Immature natural killer cell (primary cell): Measurements from ENCODE around the gene ZBTB49. TPM values are rescaled to one million over a fixed set of nuclear protein-coding genes. Genes with fewer than 3 reads are reported as not detected.

Experiments used
- DNase-seq, 3 donors: peaks; one replicate each; pipeline ENCODE4 v3.0.0; 2022; ENCODE audit warnings: mixed read lengths in 1 of 3
- H3K27ac Mint-ChIP-seq, 6 donors: one replicate each; pipeline ENCODE4 v1.8.0; 2020; ENCODE audit warnings: mixed read lengths in 6 of 6, mild to moderate bottlenecking in 5 of 6, inconsistent platforms in 4 of 6, moderate library complexity in 3 of 6
- H3K27me3 Mint-ChIP-seq, 3 donors: one replicate each; pipeline ENCODE4 v1.8.0; 2020 to 2021; ENCODE audit warnings: low read depth in 3 of 3, mild to moderate bottlenecking in 3 of 3, mixed read lengths in 3 of 3, moderate library complexity in 3 of 3, inconsistent platforms in 1 of 3
- H3K36me3 Mint-ChIP-seq, 3 donors: one replicate each; pipeline ENCODE4 v1.8.0; 2020; ENCODE audit warnings: mixed read lengths in 3 of 3, inconsistent platforms in 2 of 3, mild to moderate bottlenecking in 2 of 3
- H3K4me1 Mint-ChIP-seq, 2 donors: one replicate each; pipeline ENCODE4 v1.8.0; 2020; ENCODE audit warnings: inconsistent platforms in 2 of 2, mild to moderate bottlenecking in 2 of 2, mixed read lengths in 2 of 2, moderate library complexity in 1 of 2
- H3K4me3 Mint-ChIP-seq, 5 donors: one replicate each; pipeline ENCODE4 v1.8.0; 2020; ENCODE audit warnings: mild to moderate bottlenecking in 5 of 5, mixed read lengths in 5 of 5, inconsistent platforms in 3 of 5, moderate library complexity in 3 of 5
- H3K9me3 Mint-ChIP-seq, 6 donors: one replicate each; pipeline ENCODE4 v1.8.0; 2020; ENCODE audit warnings: mild to moderate bottlenecking in 6 of 6, mixed read lengths in 6 of 6, inconsistent platforms in 4 of 6, moderate library complexity in 3 of 6
- polyA plus RNA-seq, 3 donors: library from polyadenylated mRNA; unstranded; fragments of 300-500 nt; fragmentation: Illumina TruSeq; gene quantifications; one replicate each; pipeline ENCODE4 v1.2.3, GENCODE V29; 2021

ZBTB49 gene
- polyA plus RNA-seq, 3 donors from 2014 or later, result 3.2 to 6.9 (median 4.6) TPM

- Mint-ChIP-seq H3K27ac (peak overlapping the region in 5 of 6 donors; percentile 58 to 83 (median 77)), H3K4me3 (peak overlapping the region in 1 of 5 donors; percentile 17), H3K27me3 (peaks cover 2 to 4% (median 3%) of the 10 kb centered on the region in 3 donors), H3K4me1 (peaks cover 13 to 38% of the 10 kb centered on the region in 2 donors), H3K9me3 (peaks cover 0 to 2% (median 0%) of the 10 kb centered on the region in 6 donors), H3K36me3 (no peaks in the 10 kb centered on the region)
- peak; percentile 63 to 74 (median 67) for DNase-seq
Observed at GRCh38 chr4:4260185-4260751, 29.8 kb upstream of the ZBTB49 start.

- Mint-ChIP-seq H3K4me3 (peak overlapping the region; percentile 31 to 80 (median 65)), H3K36me3 (peaks cover 16 to 29% (median 23%) of the 10 kb centered on the region in 3 donors), H3K4me1 (peaks cover 63 to 79% of the 10 kb centered on the region in 2 donors)
Observed at GRCh38 chr4:4267981-4268380, 22.1 kb upstream of the ZBTB49 start.

DNA sequence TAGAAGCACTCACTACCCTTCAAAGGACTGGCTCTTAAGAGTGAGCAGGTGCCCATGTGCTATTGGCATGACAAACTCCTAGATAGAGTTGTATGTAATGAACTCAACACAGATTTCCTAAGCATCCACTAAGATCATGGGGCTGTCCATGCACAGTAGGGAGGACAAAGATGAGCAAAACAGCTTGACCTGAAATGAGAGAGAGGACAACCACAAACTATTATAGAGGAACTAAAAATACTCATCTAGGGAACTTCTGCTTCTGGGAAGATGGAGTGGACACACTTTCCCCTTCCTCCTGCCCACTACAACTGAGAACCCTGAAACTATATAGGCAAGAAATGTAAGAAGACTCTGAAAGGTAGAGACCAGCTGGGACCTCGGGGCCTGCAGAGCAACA lies 21.3 kb upstream of the ZBTB49 start:
- peak overlapping the region; percentile 74 to 87 (median 83) for H3K4me3 Mint-ChIP-seq
- H3K27me3 Mint-ChIP-seq, result peaks cover 5 to 21% (median 16%) of the 10 kb centered on the region in 3 donors
- H3K36me3 Mint-ChIP-seq, result peaks cover 22 to 37% (median 24%) of the 10 kb centered on the region in 3 donors
- H3K9me3 Mint-ChIP-seq, result no peaks in the 10 kb centered on the region
- peaks cover 63 to 74% of the 10 kb centered on the region in 2 donors for H3K4me1 Mint-ChIP-seq
- H3K27ac Mint-ChIP-seq, result peak overlapping the region; percentile 96 to 99 (median 97)
- no peak for DNase-seq

More at GRCh38 chr4:4267981-4268380, 22.1 kb upstream of the ZBTB49 start:
- no peak for DNase-seq
- Mint-ChIP-seq H3K9me3 (no peaks in the 10 kb centered on the region), H3K27me3 (peaks cover 5 to 21% (median 18%) of the 10 kb centered on the region in 3 donors), H3K27ac (peak overlapping the region; percentile 96 to 99 (median 97))

DNA sequence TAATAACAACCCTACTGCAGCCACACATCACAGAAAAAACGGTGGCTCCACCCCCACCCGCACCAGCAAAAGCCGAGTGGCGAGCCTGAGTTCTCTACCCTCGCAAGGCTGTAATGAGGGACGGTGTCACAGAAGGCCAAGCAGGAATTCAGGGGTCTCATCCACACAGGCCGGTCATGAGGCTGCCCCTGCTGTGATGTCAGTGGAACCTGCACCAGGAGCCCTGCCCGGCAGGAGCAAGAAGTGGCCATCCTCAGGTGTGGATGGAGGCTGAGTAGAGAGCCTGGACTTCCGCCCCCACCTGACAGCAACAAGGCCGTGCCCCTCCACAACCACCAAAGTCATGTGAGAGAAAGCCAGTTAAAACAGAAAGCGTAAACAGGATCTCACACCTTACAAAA lies 20.7 kb upstream of the ZBTB49 start:
- peak overlapping the region; percentile 74 to 87 (median 83) for H3K4me3 Mint-ChIP-seq
- H3K27me3 Mint-ChIP-seq, result peaks cover 5 to 21% (median 16%) of the 10 kb centered on the region in 3 donors
- peaks cover 65 to 71% of the 10 kb centered on the region in 2 donors for H3K4me1 Mint-ChIP-seq
- no peaks in the 10 kb centered on the region for H3K9me3 Mint-ChIP-seq
- H3K36me3 Mint-ChIP-seq, result peaks cover 25 to 40% (median 27%) of the 10 kb centered on the region in 3 donors
- DNase-seq, result peak; percentile 82 to 86 (median 83)
- H3K27ac Mint-ChIP-seq, result peak overlapping the region; percentile 96 to 99 (median 97)

- H3K27me3 Mint-ChIP-seq, result peaks cover 5 to 21% (median 16%) of the 10 kb centered on the region in 3 donors
- peak; percentile 74 to 82 (median 77) for DNase-seq
- H3K36me3 Mint-ChIP-seq, result peaks cover 30 to 45% (median 33%) of the 10 kb centered on the region in 3 donors
- no peaks in the 10 kb centered on the region for H3K9me3 Mint-ChIP-seq
- H3K27ac Mint-ChIP-seq, result peak overlapping the region; percentile 96 to 99 (median 97)
- peaks cover 66 to 69% of the 10 kb centered on the region in 2 donors for H3K4me1 Mint-ChIP-seq
- peak overlapping the region; percentile 74 to 87 (median 83) for H3K4me3 Mint-ChIP-seq
Observed at GRCh38 chr4:4269856-4270255, 20.2 kb upstream of the ZBTB49 start.

- H3K4me3 Mint-ChIP-seq, result peak overlapping the region; percentile 44 to 87 (median 76)
- no peaks in the 10 kb centered on the region for H3K9me3 Mint-ChIP-seq
- peaks cover 32 to 50% (median 36%) of the 10 kb centered on the region in 3 donors for H3K36me3 Mint-ChIP-seq
- H3K27ac Mint-ChIP-seq, result peak overlapping the region; percentile 96 to 99 (median 97)
- peaks cover 61 to 69% of the 10 kb centered on the region in 2 donors for H3K4me1 Mint-ChIP-seq
- peak; percentile 29 to 48 (median 37) for DNase-seq
- peaks cover 5 to 21% (median 16%) of the 10 kb centered on the region in 3 donors for H3K27me3 Mint-ChIP-seq
Observed at GRCh38 chr4:4270529-4270928, 19.5 kb upstream of the ZBTB49 start.

- H3K9me3 Mint-ChIP-seq, result no peaks in the 10 kb centered on the region
- peak overlapping the region; percentile 85 to 99 (median 96) for H3K27ac Mint-ChIP-seq
- H3K36me3 Mint-ChIP-seq, result peaks cover 32 to 57% (median 40%) of the 10 kb centered on the region in 3 donors
- H3K27me3 Mint-ChIP-seq, result peaks cover 5 to 18% (median 16%) of the 10 kb centered on the region in 3 donors
- H3K4me3 Mint-ChIP-seq, result peak overlapping the region in 2 of 5 donors; percentile 15 to 33
- peaks cover 48 to 55% of the 10 kb centered on the region in 2 donors for H3K4me1 Mint-ChIP-seq
- no peak for DNase-seq
Observed at GRCh38 chr4:4271912-4272311, 18.1 kb upstream of the ZBTB49 start.

GRCh38 chr4:4274226-4274625 lies 15.8 kb upstream of the ZBTB49 start:
- Mint-ChIP-seq H3K36me3 (peaks cover 36 to 60% (median 40%) of the 10 kb centered on the region in 3 donors), H3K9me3 (no peaks in the 10 kb centered on the region), H3K27ac (peak overlapping the region; percentile 41 to 80 (median 64)), H3K4me1 (peaks cover 30 to 38% of the 10 kb centered on the region in 2 donors), H3K4me3 (no peak overlapping the region), H3K27me3 (peaks cover 2 to 18% (median 15%) of the 10 kb centered on the region in 3 donors)
- no peak for DNase-seq

DNA sequence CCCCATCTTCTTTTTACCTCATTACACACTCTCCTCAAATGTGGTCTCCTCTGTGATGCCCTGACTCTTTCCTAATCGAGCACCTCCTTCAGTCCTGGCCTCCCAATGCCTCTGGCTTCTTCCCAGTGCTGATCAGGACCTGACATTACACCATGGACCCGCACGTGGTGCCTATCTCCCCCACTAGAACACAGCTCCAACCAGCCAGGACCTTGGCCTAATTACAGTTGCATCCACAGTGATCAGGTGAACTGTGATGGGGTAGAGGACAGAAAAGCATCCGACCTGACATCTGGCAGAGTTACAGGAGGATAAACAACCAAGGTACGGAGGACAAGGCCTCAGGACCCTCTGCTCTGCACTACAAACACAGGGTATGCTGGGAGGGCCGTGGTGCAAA lies 12.5 kb upstream of the ZBTB49 start:
- H3K4me1 Mint-ChIP-seq, result peaks cover 1 to 13% of the 10 kb centered on the region in 2 donors
- peaks cover 40 to 68% (median 42%) of the 10 kb centered on the region in 3 donors for H3K36me3 Mint-ChIP-seq
- DNase-seq, result no peak
- H3K27me3 Mint-ChIP-seq, result peaks cover 0 to 2% (median 0%) of the 10 kb centered on the region in 3 donors
- H3K27ac Mint-ChIP-seq, result peak overlapping the region in 4 of 6 donors; percentile 37 to 72 (median 51)
- H3K4me3 Mint-ChIP-seq, result no peak overlapping the region
- H3K9me3 Mint-ChIP-seq, result no peaks in the 10 kb centered on the region

DNA sequence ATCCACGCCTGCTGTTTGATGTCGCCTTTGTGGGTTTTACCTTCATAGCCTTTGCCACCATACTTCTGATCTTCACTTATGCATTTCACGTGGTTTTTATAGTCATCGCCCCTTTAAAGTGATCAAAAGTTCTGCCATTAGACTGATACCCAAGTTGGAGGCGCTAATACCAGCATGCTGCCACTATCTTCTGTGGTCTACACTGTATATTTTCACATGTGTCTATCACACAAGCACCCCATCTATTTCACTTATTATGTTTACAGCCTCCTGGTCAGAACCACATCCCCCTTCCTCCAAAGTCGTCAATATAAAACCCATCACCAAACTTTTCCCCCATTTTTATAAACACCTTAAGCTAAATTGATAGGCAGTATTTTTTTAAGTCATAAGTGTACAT lies 8.3 kb upstream of the ZBTB49 start:
- no peak for DNase-seq
- Mint-ChIP-seq H3K4me3 (no peak overlapping the region), H3K4me1 (peaks cover 7 to 22% of the 10 kb centered on the region in 2 donors), H3K36me3 (peaks cover 28 to 62% (median 37%) of the 10 kb centered on the region in 3 donors), H3K9me3 (no peaks in the 10 kb centered on the region), H3K27me3 (peaks cover 0 to 2% (median 0%) of the 10 kb centered on the region in 3 donors), H3K27ac (peak overlapping the region in 4 of 6 donors; percentile 16 to 58 (median 50))

GRCh38 chr4:4284827-4285618 lies 5.0 kb upstream of the ZBTB49 start:
- DNase-seq, result no peak
- Mint-ChIP-seq H3K9me3 (no peaks in the 10 kb centered on the region), H3K27me3 (peaks cover 2 to 5% (median 4%) of the 10 kb centered on the region in 3 donors), H3K4me1 (peaks cover 34 to 48% of the 10 kb centered on the region in 2 donors), H3K27ac (peak overlapping the region in 3 of 6 donors; percentile 1 to 61 (median 14)), H3K36me3 (peaks cover 21 to 49% (median 37%) of the 10 kb centered on the region in 3 donors), H3K4me3 (no peak overlapping the region)

GRCh38 chr4:4288098-4288497 lies 2.0 kb upstream of the ZBTB49 start:
- peaks cover 13 to 29% (median 23%) of the 10 kb centered on the region in 3 donors for H3K36me3 Mint-ChIP-seq
- H3K4me3 Mint-ChIP-seq, result peak overlapping the region; percentile 41 to 59 (median 53)
- H3K27me3 Mint-ChIP-seq, result peaks cover 5 to 10% (median 6%) of the 10 kb centered on the region in 3 donors
- no peak for DNase-seq
- peaks cover 52 to 64% of the 10 kb centered on the region in 2 donors for H3K4me1 Mint-ChIP-seq
- no peaks in the 10 kb centered on the region for H3K9me3 Mint-ChIP-seq
- peak overlapping the region in 3 of 6 donors; percentile 12 to 68 (median 54) for H3K27ac Mint-ChIP-seq

DNA sequence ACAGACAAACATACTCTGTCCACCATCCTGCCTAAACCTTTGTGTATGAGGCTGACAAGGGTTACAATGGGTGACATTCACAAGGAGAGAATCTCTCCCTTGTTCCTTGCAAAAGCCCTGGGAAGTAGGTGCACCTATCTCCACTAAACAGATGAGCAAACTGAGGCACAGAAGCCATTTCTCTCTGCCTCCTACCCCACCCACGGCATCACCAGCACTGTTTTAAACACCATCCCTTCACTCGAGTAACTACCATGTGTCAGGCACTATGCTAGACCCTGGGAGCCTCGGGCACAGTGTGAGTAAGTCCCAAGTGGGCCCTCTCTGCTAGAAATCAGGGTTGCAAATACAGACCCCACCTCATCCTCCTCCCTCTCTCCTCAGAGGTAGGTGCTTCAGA lies 996 bp upstream of the ZBTB49 start:
- Mint-ChIP-seq H3K36me3 (peaks cover 13 to 23% (median 19%) of the 10 kb centered on the region in 3 donors), H3K4me3 (peak overlapping the region; percentile 94 to 98 (median 96)), H3K27ac (peak overlapping the region; percentile 83 to 96 (median 94)), H3K9me3 (no peaks in the 10 kb centered on the region), H3K27me3 (peaks cover 5 to 10% (median 6%) of the 10 kb centered on the region in 3 donors), H3K4me1 (peaks cover 52 to 74% of the 10 kb centered on the region in 2 donors)
- DNase-seq, result no peak
